Measurements from ENCODE around the gene KDM1B. TPM values are rescaled to one million over a fixed set of nuclear protein-coding genes. Genes with fewer than 3 reads are reported as not detected.

The KDM1B gene
- total RNA-seq, 4 donors from 2014 or later: 10.3 to 13.2 (median 11.7) TPM

- Histone ChIP-seq H3K4me3 (no peak overlapping the region), H3K4me1 (peaks cover 4 to 19% (median 13%) of the 10 kb centered on the region in 4 donors), H3K36me3 (peaks cover 0 to 64% (median 35%) of the 10 kb centered on the region in 4 donors), H3K9me3 (no peaks in the 10 kb centered on the region), H3K27me3 (no peaks in the 10 kb centered on the region), H3K27ac (replicated peaks in 1 of 4) (no peak overlapping the region)
- WGBS: 81% methylated on average over 12 of the region's 12 CpGs
- TF ChIP-seq CTCF (IDR thresholded peaks at IDR 0.05): no peak
- no peak for TF ChIP-seq POLR2A (IDR thresholded peaks at IDR 0.05; ENCODE audit: low read depth)
- no peak for TF ChIP-seq EP300 (IDR thresholded peaks at IDR 0.05)
- no peak for TF ChIP-seq POLR2AphosphoS5 (IDR thresholded peaks at IDR 0.05)
- DNase-seq (ENCODE audit: extremely low spot score): no peak
- intact Hi-C loops (cut with DNase I): no loop called here
These were observed 54.4 kb downstream of the KDM1B start for GRCh38 chr6:18209539-18210197.

- Histone ChIP-seq H3K27ac (replicated peaks in 1 of 4) (no peak overlapping the region), H3K4me1 (peaks cover 4 to 19% (median 13%) of the 10 kb centered on the region in 4 donors), H3K27me3 (no peaks in the 10 kb centered on the region), H3K4me3 (no peak overlapping the region), H3K9me3 (no peaks in the 10 kb centered on the region), H3K36me3 (peaks cover 6 to 67% (median 39%) of the 10 kb centered on the region in 4 donors)
- 91% methylated on average over 5 of the region's 5 CpGs for WGBS
- no peak for DNase-seq (ENCODE audit: extremely low spot score)
- intact Hi-C loops (cut with DNase I): no loop called here
- no peak for TF ChIP-seq POLR2AphosphoS5 (IDR thresholded peaks at IDR 0.05)
- no peak for TF ChIP-seq POLR2A (IDR thresholded peaks at IDR 0.05; ENCODE audit: low read depth)
- TF ChIP-seq CTCF (IDR thresholded peaks at IDR 0.05): no peak
- TF ChIP-seq EP300 (IDR thresholded peaks at IDR 0.05): no peak
These were observed 55.5 kb downstream of the KDM1B start for GRCh38 chr6:18210707-18211106.

- WGBS: 93% methylated on average over 6 of the region's 6 CpGs
- TF ChIP-seq CTCF (IDR thresholded peaks at IDR 0.05) (no peak), POLR2A (IDR thresholded peaks at IDR 0.05; ENCODE audit: low read depth) (no peak), POLR2AphosphoS5 (IDR thresholded peaks at IDR 0.05) (no peak), EP300 (IDR thresholded peaks at IDR 0.05) (no peak)
- no peak for DNase-seq (ENCODE audit: extremely low spot score)
- Histone ChIP-seq H3K4me1 (peaks cover 4 to 19% (median 13%) of the 10 kb centered on the region in 4 donors), H3K9me3 (no peaks in the 10 kb centered on the region), H3K27ac (replicated peaks in 1 of 4) (no peak overlapping the region), H3K4me3 (no peak overlapping the region), H3K36me3 (peaks cover 6 to 60% (median 39%) of the 10 kb centered on the region in 4 donors), H3K27me3 (no peaks in the 10 kb centered on the region)
- intact Hi-C loops (cut with DNase I): no loop called here
These were observed 56.1 kb downstream of the KDM1B start for GRCh38 chr6:18211338-18211737.

GRCh38 chr6:18212231-18212630, 57.0 kb downstream of the KDM1B start:
- intact Hi-C loops (cut with DNase I): no loop called here
- Histone ChIP-seq H3K27ac (replicated peaks in 1 of 4) (no peak overlapping the region), H3K27me3 (no peaks in the 10 kb centered on the region), H3K9me3 (no peaks in the 10 kb centered on the region), H3K36me3 (peaks cover 12 to 57% (median 36%) of the 10 kb centered on the region in 4 donors), H3K4me1 (peaks cover 4 to 17% (median 11%) of the 10 kb centered on the region in 4 donors), H3K4me3 (no peak overlapping the region)
- WGBS: 94% methylated on average over 4 of the region's 4 CpGs
- no peak for DNase-seq (ENCODE audit: extremely low spot score)
- TF ChIP-seq CTCF (IDR thresholded peaks at IDR 0.05) (no peak), POLR2A (IDR thresholded peaks at IDR 0.05; ENCODE audit: low read depth) (no peak), POLR2AphosphoS5 (IDR thresholded peaks at IDR 0.05) (no peak), EP300 (IDR thresholded peaks at IDR 0.05) (no peak)

Measured in esophagus muscularis mucosa (tissue), 4 donors.